Measurements from ENCODE around the gene CNN2. TPM values are rescaled to one million over a fixed set of nuclear protein-coding genes. Genes with fewer than 3 reads are reported as not detected.

CNN2 gene
- total RNA-seq, 2 experiments from 2014 or later = 307 to 318 TPM

GRCh38 chr19:1006711-1007398 is 19.6 kb upstream of the CNN2 start:
- no peak for TF ChIP-seq CTCF (IDR thresholded peaks at IDR 0.05)
- Mint-ChIP-seq H3K36me3 (ENCODE audit: low read depth) (no peaks in the 10 kb centered on the region), H3K27me3 (no peaks in the 10 kb centered on the region), H3K27ac (no peak overlapping the region), H3K9me3 (no peaks in the 10 kb centered on the region), H3K4me3 (no peak overlapping the region), H3K4me1 (ENCODE audit: low read depth) (no peaks in the 10 kb centered on the region)
- DNase-seq (no peak), ATAC-seq (ENCODE audit: poor library complexity) (no peak)
- CTCF ChIA-PET = no interaction called here
- intact Hi-C loops (cut with DNase I, micrococcal nuclease) = no loop called here
- POLR2A ChIA-PET = interaction anchor here (1.2 kb wide), 1 partner anchor 23 kb away, joined by 4 read pairs; the partner anchor contains the start of gene WDR18
- Histone ChIP-seq H3K4me1 (ENCODE audit: insufficient read depth, low read length) (peaks cover 1% of the 10 kb centered on the region), H3K9me3 (ENCODE audit: control insufficient read depth in 1 of 2, insufficient read depth in 1 of 2, low read length in 2 of 2) (no peaks in the 10 kb centered on the region), H3K27ac (ENCODE audit: low read depth in 1 of 2, low read length in 2 of 2) (no peak overlapping the region), H3K36me3 (ENCODE audit: insufficient read depth, low read length) (peaks cover 14% of the 10 kb centered on the region), H3K4me3 (ENCODE audit: low read length) (no peak overlapping the region), H3K27me3 (ENCODE audit: control insufficient read depth in 1 of 2, insufficient read depth in 2 of 2, low read length in 2 of 2) (peaks cover 0 to 2% of the 10 kb centered on the region in 2 experiments)

GRCh38 chr19:1007399-1008251 is 18.8 kb upstream of the CNN2 start:
- TF ChIP-seq CTCF (IDR thresholded peaks at IDR 0.05) = no peak
- POLR2A ChIA-PET = interaction anchor here (1.2 kb wide), 1 partner anchor 24 kb away, joined by 4 read pairs; the partner anchor contains the start of gene WDR18
- H3K27ac Mint-ChIP-seq = no peak overlapping the region

GRCh38 chr19:1008268-1009040 is 18.0 kb upstream of the CNN2 start:
- no peak overlapping the region for H3K4me3 Mint-ChIP-seq
- TF ChIP-seq CTCF (IDR thresholded peaks at IDR 0.05) = no peak
- H3K9me3 Mint-ChIP-seq = no peaks in the 10 kb centered on the region
- DNase-seq = no peak
- H3K27ac Mint-ChIP-seq = no peak overlapping the region
- CTCF ChIA-PET = no interaction called here
- Histone ChIP-seq H3K36me3 (ENCODE audit: insufficient read depth, low read length) (peaks cover 30% of the 10 kb centered on the region), H3K27me3 (ENCODE audit: control insufficient read depth in 1 of 2, insufficient read depth in 2 of 2, low read length in 2 of 2) (no peaks in the 10 kb centered on the region), H3K4me1 (ENCODE audit: insufficient read depth, low read length) (peaks cover 2% of the 10 kb centered on the region), H3K9me3 (ENCODE audit: control insufficient read depth in 1 of 2, insufficient read depth in 1 of 2, low read length in 2 of 2) (peaks cover 0 to 4% of the 10 kb centered on the region in 2 experiments), H3K4me3 (ENCODE audit: low read length) (no peak overlapping the region), H3K27ac (ENCODE audit: low read depth in 1 of 2, low read length in 2 of 2) (no peak overlapping the region)
- intact Hi-C loops (cut with DNase I, micrococcal nuclease) = no loop called here
- no peaks in the 10 kb centered on the region for H3K27me3 Mint-ChIP-seq
- H3K4me1 Mint-ChIP-seq (ENCODE audit: low read depth) = no peaks in the 10 kb centered on the region
- POLR2A ChIA-PET = no interaction called here
- peaks cover 1% of the 10 kb centered on the region for H3K36me3 Mint-ChIP-seq (ENCODE audit: low read depth)
- no peak for ATAC-seq (ENCODE audit: poor library complexity)

More at GRCh38 chr19:1007399-1008251, 18.8 kb upstream of the CNN2 start:
- ATAC-seq (ENCODE audit: poor library complexity) (no peak), DNase-seq (no peak)
- peaks cover 22% of the 10 kb centered on the region for H3K36me3 ChIP-seq (ENCODE audit: insufficient read depth, low read length)
- H3K9me3 ChIP-seq (ENCODE audit: control insufficient read depth in 1 of 2, insufficient read depth in 1 of 2, low read length in 2 of 2) = peaks cover 0 to 4% of the 10 kb centered on the region in 2 experiments
- H3K4me3 Mint-ChIP-seq = no peak overlapping the region
- intact Hi-C loops (cut with DNase I, micrococcal nuclease) = no loop called here
- no peaks in the 10 kb centered on the region for H3K27me3 ChIP-seq (ENCODE audit: control insufficient read depth in 1 of 2, insufficient read depth in 2 of 2, low read length in 2 of 2)
- no peaks in the 10 kb centered on the region for H3K9me3 Mint-ChIP-seq
- H3K27ac ChIP-seq (ENCODE audit: low read depth in 1 of 2, low read length in 2 of 2) = no peak overlapping the region
- H3K4me3 ChIP-seq (ENCODE audit: low read length) = no peak overlapping the region
- CTCF ChIA-PET = no interaction called here
- H3K4me1 ChIP-seq (ENCODE audit: insufficient read depth, low read length) = no peaks in the 10 kb centered on the region
- H3K36me3 Mint-ChIP-seq (ENCODE audit: low read depth) = no peaks in the 10 kb centered on the region
- no peaks in the 10 kb centered on the region for H3K27me3 Mint-ChIP-seq
- H3K4me1 Mint-ChIP-seq (ENCODE audit: low read depth) = no peaks in the 10 kb centered on the region
